Choroid plexus epithelial cell (primary cell): ENCODE results near the gene TBC1D5.

Experiments used
- DNase-seq: peaks from one replicate; pipeline ENCODE4 v3.0.0-alpha.2; 2010; ENCODE audit warnings: low read depth
- H3K4me3 ChIP-seq: 2 replicates; pipeline ENCODE4 v1.5.1; 2011; ENCODE audit warnings: low read depth, mild to moderate bottlenecking, control low read depth, low read length, moderate library complexity
- TF ChIP-seq, protein P1 (sequence below): conservative IDR thresholded peaks from 2 replicates; pipeline ENCODE4 v1.5.1; 2011; ENCODE audit warnings: low read depth, mild to moderate bottlenecking, control low read depth, inconsistent platforms, low read length, moderate library complexity

TBC1D5 gene

GRCh38 chr3:17140670-17141505 lies 601.5 kb downstream of the TBC1D5 start:
- no peak overlapping the region for H3K4me3 ChIP-seq
- DNase-seq, result no peak
- TF ChIP-seq, protein P1, sequence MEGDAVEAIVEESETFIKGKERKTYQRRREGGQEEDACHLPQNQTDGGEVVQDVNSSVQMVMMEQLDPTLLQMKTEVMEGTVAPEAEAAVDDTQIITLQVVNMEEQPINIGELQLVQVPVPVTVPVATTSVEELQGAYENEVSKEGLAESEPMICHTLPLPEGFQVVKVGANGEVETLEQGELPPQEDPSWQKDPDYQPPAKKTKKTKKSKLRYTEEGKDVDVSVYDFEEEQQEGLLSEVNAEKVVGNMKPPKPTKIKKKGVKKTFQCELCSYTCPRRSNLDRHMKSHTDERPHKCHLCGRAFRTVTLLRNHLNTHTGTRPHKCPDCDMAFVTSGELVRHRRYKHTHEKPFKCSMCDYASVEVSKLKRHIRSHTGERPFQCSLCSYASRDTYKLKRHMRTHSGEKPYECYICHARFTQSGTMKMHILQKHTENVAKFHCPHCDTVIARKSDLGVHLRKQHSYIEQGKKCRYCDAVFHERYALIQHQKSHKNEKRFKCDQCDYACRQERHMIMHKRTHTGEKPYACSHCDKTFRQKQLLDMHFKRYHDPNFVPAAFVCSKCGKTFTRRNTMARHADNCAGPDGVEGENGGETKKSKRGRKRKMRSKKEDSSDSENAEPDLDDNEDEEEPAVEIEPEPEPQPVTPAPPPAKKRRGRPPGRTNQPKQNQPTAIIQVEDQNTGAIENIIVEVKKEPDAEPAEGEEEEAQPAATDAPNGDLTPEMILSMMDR, result no peak

DNA sequence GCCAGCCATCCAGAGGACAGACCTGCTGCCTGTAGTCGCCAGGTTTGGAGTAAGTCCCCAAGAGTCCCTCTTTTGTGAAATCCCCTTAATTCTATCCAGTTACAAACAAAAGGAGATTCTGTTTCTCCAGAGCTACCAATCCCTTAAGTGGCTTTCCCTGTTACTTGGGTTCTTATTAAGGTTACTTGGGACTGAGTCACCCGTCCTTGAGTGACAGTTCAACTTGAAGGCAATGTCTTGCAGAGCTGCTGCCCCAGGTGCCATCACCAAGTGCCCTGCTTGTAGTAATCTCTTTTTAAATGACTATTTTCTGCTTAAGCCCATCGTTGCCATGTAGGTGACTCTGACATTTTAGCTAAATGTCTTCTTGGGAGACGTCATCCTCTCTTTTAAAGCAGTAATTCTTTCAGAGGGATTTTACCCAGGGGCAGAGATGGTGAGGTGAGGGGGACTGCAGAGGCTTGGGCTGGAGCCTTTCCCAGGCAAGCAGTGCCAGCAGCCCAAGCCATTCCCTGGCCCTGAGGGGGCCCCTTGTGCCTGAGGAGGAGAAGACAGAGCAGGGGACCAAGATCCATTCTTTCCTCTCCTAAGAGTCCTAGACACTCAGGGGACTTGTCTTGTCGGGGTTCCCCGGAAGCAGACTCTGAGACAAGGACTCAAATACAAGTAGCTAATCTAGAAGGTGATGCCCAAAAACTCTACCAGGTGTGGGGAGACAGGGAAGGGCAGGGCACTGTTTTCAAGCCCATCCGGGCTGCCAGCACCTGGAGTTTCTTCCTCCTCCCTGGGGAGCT lies 604.0 kb downstream of the TBC1D5 start:
- no peak overlapping the region for H3K4me3 ChIP-seq
- TF ChIP-seq, protein P1, result no peak
- no peak for DNase-seq

DNA sequence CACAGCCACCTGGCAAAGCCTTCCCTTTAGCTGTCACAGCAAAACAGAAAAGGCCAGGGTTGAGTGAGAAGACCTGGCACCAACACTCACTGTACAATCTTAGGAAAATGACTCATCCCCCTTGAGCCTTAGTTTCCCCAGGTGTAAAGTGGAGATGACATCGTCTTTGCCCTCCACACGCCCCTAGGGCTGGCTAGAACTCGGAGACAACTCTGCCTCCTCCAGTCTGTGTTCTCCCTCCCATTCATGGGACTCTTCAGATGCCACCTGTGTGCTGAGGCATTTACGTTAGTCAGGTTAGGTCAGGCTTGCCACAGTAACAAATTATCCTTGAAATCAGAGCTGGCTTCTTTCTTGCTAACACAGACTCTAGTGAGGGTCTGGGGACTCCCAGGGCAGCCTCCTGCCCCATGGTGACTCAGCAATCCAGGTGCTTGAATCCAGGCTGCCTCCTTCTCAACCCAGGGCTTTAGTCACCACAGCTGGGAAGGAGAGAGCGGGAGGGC lies 605.1 kb downstream of the TBC1D5 start:
- TF ChIP-seq, protein P1, result no peak
- no peak overlapping the region for H3K4me3 ChIP-seq
- no peak for DNase-seq

DNA sequence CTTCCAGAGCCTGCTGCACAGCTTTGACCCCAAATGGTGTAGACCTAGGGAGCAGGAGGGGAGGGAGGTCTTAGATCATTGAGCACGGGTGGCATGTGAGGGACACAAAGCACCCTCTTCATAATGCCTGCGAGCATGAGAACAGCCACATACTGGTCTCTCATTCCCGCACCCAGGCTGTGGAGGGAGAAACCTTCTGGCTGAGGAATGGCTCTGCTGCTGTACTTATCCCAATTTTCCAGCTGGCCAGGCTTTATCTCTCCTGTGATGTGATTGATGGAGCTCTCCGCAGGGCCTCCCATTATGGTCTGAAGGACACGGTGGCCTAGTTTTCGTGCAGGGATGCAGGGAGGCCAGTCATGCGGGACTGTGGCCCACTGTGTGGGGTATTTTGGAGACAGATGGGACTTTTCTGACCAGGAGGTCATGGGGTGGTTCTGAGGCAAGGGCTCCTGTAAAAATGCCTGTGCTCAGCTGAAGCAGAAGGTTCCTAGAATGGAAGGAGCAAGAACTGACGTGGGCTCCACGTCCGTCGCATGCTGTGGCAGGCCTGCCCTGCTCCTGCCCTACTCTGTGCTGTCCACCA lies 606.2 kb downstream of the TBC1D5 start:
- TF ChIP-seq, protein P1, result no peak
- DNase-seq, result no peak
- no peak overlapping the region for H3K4me3 ChIP-seq

DNA sequence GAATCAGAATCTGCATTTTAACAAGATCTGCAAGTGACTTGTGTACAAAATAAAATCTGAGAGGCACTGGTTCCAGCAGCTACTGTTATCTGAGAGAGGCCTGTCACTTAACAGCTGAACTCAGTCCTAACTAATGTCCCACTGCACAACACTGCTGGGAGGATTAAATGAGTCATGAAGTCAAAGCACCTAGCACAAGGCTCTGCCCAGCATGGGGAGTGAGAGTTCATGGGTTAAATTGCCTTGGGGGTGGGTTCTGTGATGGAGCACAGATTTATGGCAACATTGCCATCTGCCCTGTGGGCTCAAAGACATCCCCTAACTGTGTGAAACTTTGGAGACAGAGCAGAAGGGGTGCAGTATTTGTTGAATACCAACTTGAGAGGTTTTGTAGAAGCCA lies 606.7 kb downstream of the TBC1D5 start:
- H3K4me3 ChIP-seq, result no peak overlapping the region

More for the DNA sequence above, 606.7 kb downstream of the TBC1D5 start:
- DNase-seq, result no peak
- TF ChIP-seq, protein P1, result no peak
